GM12801 (cell line): ENCODE data around the gene ZNF609.

Experiments used
- CTCF ChIP-seq: IDR thresholded peaks from one replicate; pipeline ENCODE4 v1.5.1; 2011; ENCODE audit warnings: control low read depth; ENCODE audit not compliant: insufficient read length; ENCODE audit errors: extremely low read depth

The ZNF609 gene

DNA sequence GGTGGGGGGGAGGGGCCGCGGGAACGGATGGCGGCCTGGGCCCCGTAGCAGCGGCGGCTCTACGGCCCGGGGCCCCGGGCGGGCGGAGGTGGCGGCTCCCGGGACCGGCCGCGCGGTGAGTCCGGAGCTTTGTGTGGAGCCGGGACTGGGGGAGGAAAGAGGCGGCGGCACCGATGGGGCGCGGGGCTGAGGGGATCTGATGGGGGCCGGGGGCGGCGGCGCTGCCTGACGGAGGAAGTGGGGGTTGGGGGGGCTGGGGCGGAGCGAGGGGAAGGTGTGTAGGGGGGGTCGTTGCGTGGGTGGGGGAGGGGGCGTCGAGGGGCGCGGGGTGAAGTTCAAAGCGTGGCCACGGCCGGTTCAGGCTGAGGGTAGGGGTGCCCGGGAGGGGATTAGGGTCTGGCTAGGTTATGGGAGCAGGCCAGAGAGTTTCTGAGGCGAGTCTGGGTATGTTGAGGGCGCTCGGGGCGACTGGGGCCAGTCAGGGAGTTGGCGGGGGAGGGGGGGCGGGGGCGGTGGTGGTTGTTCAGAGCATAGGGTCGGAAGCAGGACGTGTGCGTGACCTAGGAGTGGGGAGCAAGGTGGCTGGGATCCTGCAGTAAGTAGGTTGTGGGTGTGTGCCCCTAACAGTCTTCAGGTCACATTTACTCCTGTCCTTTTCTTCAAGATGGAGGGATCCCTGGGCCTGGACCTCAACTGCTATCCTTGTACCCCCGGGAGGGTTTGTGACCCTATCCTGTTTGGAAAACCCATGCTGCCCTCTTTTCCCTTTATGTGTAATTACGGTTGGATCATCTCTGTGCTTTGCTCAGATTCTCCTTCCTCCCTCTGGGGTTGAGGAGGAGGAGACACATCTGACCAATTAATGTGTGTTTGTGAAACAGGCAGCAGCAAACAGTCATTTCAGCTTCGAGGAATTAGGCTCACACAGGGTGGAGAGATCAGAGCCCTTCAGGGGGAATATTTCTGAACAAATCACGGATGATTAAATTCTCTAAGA is 644 bp downstream of the ZNF609 start:
- TF ChIP-seq CTCF = no peak

DNA sequence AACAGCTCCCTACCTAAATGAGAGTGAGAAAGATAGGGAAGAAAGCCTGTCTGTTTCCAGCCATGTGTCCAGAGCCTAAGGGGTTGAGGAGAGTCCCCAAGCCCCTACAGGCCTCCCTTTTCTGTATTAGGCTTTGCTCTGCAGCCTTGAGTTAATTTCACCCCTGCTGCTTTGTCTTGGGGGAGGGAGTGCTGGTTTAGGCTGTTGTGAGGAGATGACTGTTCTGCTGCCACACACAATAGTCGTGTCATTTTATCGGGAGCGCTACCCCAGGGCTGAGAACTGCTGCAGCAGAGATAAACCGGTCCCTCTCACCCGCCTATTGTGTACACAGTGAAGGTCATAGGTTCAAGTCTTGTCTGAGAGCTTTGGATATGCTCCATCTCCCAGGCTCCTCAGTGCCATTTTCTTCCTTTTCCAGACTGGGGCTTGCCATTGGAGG is 1.4 kb downstream of the ZNF609 start:
- TF ChIP-seq CTCF = no peak

DNA sequence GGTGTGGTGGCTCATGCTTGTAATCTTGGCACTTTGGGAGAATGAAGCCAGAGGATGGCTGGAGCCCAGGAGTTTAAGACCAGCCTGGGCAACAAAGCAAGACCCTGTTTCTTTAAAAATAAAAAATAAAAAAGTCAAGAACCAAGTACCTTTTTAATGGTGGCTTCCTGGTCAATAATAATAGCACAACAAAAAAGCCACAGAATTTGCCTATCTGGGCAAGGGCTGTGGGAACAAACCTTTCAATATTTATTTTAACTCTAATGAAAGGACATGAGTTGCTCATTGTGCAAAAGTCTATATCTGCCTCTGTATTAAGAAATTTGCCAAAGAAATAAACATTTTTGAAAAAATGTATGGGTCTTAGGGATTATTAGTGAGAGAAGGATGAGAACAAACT is 2.1 kb downstream of the ZNF609 start:
- no peak for TF ChIP-seq CTCF

GRCh38 chr15:64464276-64465005 is 4.1 kb downstream of the ZNF609 start:
- no peak for TF ChIP-seq CTCF

DNA sequence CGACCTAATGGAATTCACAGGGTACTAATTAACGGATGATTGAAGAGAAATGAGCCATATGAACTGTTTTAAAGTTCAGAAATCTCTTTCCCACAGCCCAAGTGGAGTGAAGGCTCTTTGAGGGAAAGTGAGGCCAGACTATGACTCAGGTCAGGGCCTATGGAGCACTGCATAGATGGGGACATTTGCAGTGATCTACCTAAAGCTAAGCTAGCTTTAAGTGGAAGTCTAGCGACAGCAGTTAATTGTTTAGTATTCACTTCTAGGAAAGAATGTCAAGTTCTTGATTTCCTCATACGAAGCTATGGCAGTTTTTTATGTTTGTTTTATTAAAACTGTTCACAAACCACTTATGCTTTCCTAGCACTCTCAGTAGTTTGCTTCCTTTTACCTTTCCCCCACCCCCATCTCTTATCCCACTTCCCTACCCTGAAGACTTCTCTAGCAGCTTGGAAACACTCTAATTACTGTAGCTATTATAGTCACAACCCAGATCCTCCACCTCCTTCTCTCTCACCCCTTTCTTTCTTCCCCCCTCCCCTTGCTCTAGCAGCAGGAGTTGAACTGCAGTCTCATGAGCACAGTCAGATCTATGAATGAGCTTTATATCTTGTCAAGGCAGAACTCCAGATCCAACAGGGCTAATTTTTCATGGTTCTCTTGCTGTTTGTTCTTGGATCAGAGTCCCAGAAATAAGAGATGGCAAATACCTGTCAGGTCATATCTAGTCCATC is 6.2 kb downstream of the ZNF609 start:
- no peak for TF ChIP-seq CTCF

DNA sequence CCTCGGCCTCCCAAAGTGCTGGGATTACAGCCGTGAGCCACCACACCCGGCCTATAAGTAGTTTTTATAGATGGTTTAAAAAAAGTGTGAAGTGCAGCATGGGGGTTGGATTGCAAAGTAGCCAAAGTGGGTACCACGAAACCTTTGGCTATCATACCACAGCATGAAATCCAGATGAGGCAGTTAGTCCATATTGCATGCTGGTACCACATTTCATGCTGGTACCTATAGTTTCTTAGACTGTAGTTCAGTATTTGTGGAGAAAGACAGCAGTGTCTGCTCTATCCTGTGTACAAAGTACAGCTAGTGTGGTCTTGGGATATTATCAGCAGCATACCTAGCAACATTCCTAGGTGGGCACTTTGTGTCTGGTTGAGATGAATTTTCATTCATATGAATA is 11.8 kb downstream of the ZNF609 start:
- TF ChIP-seq CTCF = no peak

- TF ChIP-seq CTCF = no peak
These were observed 14.5 kb downstream of the ZNF609 start for GRCh38 chr15:64474846-64475245.
